Measurements from ENCODE around the gene PTHLH. TPM values are rescaled to one million over a fixed set of nuclear protein-coding genes. Genes with fewer than 3 reads are reported as not detected.

PTHLH gene
- total RNA-seq, 2 donors from 2014 or later: 0.58 TPM; not detected in 1

DNA sequence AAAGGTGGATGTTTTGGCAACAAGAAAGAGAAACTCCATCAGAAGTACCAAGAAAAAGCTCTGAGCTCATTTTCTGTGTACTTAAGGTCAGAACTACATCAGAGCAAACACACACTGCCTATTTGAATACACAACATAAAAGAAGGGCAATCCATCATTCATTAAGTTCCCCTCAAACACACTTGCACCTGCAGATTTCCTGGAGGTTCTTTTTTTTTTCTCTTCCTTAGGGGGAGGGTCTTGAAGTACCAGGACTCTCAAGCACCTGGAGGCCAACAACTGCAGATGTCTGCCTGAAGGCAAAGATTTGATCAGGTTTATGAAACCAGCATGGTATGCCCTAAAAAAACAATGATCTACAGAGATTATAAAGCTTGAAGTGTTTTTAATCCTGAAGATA is 26.1 kb upstream of the PTHLH start:
- no peak for DNase-seq
- no peaks in the 10 kb centered on the region for H3K4me1 ChIP-seq
- intact Hi-C loops (cut with DNase I): no loop called here
- H3K9ac ChIP-seq (ENCODE audit: low read depth in 2 of 2, low read length in 2 of 2): no peak overlapping the region
- H3K36me3 ChIP-seq: no peaks in the 10 kb centered on the region
- H3K9me3 ChIP-seq: no peaks in the 10 kb centered on the region
- TF ChIP-seq, protein P1, sequence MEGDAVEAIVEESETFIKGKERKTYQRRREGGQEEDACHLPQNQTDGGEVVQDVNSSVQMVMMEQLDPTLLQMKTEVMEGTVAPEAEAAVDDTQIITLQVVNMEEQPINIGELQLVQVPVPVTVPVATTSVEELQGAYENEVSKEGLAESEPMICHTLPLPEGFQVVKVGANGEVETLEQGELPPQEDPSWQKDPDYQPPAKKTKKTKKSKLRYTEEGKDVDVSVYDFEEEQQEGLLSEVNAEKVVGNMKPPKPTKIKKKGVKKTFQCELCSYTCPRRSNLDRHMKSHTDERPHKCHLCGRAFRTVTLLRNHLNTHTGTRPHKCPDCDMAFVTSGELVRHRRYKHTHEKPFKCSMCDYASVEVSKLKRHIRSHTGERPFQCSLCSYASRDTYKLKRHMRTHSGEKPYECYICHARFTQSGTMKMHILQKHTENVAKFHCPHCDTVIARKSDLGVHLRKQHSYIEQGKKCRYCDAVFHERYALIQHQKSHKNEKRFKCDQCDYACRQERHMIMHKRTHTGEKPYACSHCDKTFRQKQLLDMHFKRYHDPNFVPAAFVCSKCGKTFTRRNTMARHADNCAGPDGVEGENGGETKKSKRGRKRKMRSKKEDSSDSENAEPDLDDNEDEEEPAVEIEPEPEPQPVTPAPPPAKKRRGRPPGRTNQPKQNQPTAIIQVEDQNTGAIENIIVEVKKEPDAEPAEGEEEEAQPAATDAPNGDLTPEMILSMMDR (IDR thresholded peaks at IDR 0.05): no peak
- H3K27me3 ChIP-seq: no peaks in the 10 kb centered on the region
- H3K4me3 ChIP-seq: no peak overlapping the region
- no peak overlapping the region for H3K27ac ChIP-seq

DNA sequence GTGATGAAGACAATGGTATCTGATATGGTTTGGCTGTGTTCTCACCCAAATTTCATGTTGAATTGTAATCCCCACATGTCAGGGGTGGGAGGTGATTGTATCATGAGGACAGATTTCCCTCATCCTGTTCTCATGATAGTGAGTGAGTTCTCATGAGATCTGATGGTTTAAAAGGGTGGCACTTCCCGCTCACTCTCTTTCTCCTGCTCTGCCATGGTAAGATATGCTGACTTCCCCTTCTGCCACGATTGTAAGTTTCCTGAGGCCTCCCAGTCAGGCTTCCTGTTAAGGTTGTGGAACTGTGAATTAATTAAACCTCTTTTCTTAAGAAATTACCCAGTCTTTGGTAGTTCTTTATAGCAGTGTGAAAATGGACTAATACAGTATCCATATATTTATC is 25.6 kb upstream of the PTHLH start:
- Histone ChIP-seq H3K9ac (ENCODE audit: low read depth in 2 of 2, low read length in 2 of 2) (no peak overlapping the region), H3K27ac (no peak overlapping the region), H3K9me3 (no peaks in the 10 kb centered on the region), H3K27me3 (no peaks in the 10 kb centered on the region), H3K36me3 (no peaks in the 10 kb centered on the region), H3K4me1 (no peaks in the 10 kb centered on the region), H3K4me3 (no peak overlapping the region)
- no peak for DNase-seq
- intact Hi-C loops (cut with DNase I): no loop called here
- TF ChIP-seq, protein P1 (IDR thresholded peaks at IDR 0.05): no peak

DNA sequence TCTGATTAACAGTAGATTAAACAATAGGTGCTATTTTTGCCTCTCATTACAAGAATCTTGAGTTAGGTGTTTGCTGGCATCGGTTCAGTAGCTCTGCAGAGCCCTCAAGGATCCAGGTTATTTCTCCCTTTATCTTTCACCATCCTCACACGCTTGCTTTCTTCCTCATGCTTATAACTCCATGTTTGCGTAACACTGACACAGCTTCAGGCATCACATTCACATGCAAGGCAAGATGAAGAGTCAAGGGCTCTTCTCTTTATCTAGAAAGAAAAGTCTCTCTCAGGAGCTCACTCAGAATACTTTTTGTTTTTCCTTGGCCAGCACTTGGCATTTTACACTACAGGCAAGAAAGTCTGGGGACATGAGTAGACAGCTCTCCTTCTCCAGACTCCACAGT is 24.2 kb upstream of the PTHLH start:
- no peak for DNase-seq
- TF ChIP-seq, protein P1 (IDR thresholded peaks at IDR 0.05): no peak
- Histone ChIP-seq H3K27ac (no peak overlapping the region), H3K9me3 (no peaks in the 10 kb centered on the region), H3K9ac (ENCODE audit: low read depth in 2 of 2, low read length in 2 of 2) (no peak overlapping the region), H3K4me3 (no peak overlapping the region), H3K36me3 (no peaks in the 10 kb centered on the region), H3K4me1 (no peaks in the 10 kb centered on the region), H3K27me3 (no peaks in the 10 kb centered on the region)
- intact Hi-C loops (cut with DNase I): no loop called here

DNA sequence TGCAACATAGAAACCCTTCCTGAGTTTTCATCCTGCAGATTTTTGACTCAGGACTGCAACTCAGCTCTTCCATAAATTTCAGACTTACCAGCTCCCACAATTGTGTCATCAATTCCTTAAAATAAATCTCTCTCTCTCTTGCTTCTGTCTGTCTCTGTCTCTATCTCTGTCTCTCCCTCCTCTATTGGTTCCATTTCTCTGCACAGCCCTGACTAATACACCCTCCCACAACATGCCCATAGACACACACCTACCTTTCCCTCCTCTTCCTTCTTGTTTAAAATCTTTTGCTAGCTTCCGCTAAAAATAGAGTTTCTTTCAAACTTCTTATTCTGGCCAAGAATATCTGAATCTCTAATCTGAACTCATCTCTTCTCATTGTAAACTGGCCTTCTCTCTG is 22.9 kb upstream of the PTHLH start:
- intact Hi-C loops (cut with DNase I): no loop called here
- H3K9me3 ChIP-seq: no peaks in the 10 kb centered on the region
- DNase-seq: no peak
- H3K27me3 ChIP-seq: no peaks in the 10 kb centered on the region
- no peaks in the 10 kb centered on the region for H3K4me1 ChIP-seq
- no peak overlapping the region for H3K4me3 ChIP-seq
- H3K27ac ChIP-seq: no peak overlapping the region
- no peak overlapping the region for H3K9ac ChIP-seq (ENCODE audit: low read depth in 2 of 2, low read length in 2 of 2)
- no peaks in the 10 kb centered on the region for H3K36me3 ChIP-seq
- TF ChIP-seq, protein P1 (IDR thresholded peaks at IDR 0.05): no peak

DNA sequence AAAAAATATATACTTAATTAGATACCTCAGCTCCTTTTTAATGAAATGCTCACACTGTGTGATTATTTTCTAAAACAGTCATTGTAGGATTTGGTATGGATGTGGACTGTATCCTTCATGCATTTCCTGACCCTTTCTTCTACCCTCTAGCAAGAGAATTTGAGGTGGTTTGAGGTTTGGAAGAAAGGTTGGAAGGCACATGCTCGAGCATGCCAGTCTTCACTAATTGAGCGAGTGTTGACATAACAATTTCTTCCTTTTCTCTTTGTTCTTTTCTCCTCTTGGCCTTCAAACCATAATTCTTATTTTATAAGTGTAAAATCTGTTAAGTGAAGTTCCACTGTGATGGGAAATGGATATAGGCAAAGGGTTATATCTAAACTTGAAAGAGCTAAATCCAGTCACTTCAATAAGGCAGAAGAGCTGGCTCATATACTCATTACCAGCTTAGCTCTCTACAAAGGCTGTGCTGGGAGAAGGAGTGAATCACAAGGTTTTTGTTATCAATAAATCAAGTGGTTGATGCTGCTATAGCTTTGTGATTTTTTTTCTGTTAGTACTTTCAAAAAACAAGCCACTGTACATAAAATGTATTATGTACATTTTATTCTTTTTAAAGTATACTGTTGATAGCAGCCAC is 16.2 kb upstream of the PTHLH start:
- intact Hi-C loops (cut with DNase I): no loop called here
- Histone ChIP-seq H3K27me3 (no peaks in the 10 kb centered on the region), H3K4me1 (no peaks in the 10 kb centered on the region), H3K9ac (ENCODE audit: low read depth in 2 of 2, low read length in 2 of 2) (no peak overlapping the region), H3K36me3 (no peaks in the 10 kb centered on the region), H3K27ac (no peak overlapping the region), H3K4me3 (no peak overlapping the region), H3K9me3 (no peaks in the 10 kb centered on the region)
- TF ChIP-seq, protein P1 (IDR thresholded peaks at IDR 0.05): no peak
- no peak for DNase-seq

Data from colonic mucosa (tissue), 4 donors.